Natural killer cell (primary cell): ENCODE measurements around the gene FNBP1L. TPM values are rescaled to one million over a fixed set of nuclear protein-coding genes. Genes with fewer than 3 reads are reported as not detected.

Experiments
- ATAC-seq, 3 donors: fragments of 150-1000 bp in 2 of 3; fragments of 200-7000 bp in 1 of 3; cut with Tn5 transposase; 1 replicate in 1 of 3; 2 replicates in 2 of 3; pipeline ENCODE4 v1.10.0; 2021; ENCODE audit warnings: mild to moderate bottlenecking in 2 of 3, moderate library complexity in 2 of 3
- DNase-seq, 2 donors: peaks; one replicate each; pipeline versions ENCODE4 v3.0.0 to v3.0.0-alpha.2; 2013 to 2021; ENCODE audit warnings: mixed read lengths in 1 of 2
- H3K27ac ChIP-seq: one replicate; pipeline ENCODE4 v1.5.1; 2013; ENCODE audit warnings: mild to moderate bottlenecking, low read length
- H3K27me3 ChIP-seq: one replicate; pipeline ENCODE4 v1.6.1; 2013; ENCODE audit warnings: low read length; ENCODE audit not compliant: control insufficient read depth, insufficient read depth
- H3K36me3 ChIP-seq: one replicate; pipeline ENCODE4 v1.6.1; 2013; ENCODE audit warnings: low read length; ENCODE audit not compliant: control insufficient read depth, insufficient read depth
- H3K4me1 ChIP-seq: one replicate; pipeline ENCODE4 v1.6.1; 2013; ENCODE audit warnings: low read length; ENCODE audit not compliant: control insufficient read depth, insufficient read depth
- H3K4me3 ChIP-seq: one replicate; pipeline ENCODE4 v1.5.1; 2013; ENCODE audit warnings: low read length
- H3K9me3 ChIP-seq: one replicate; pipeline ENCODE4 v1.6.1; 2013; ENCODE audit warnings: low read length; ENCODE audit not compliant: control insufficient read depth, insufficient read depth
- H3K27ac Mint-ChIP-seq, 2 donors: one replicate each; pipeline ENCODE4 v1.8.0; 2022; ENCODE audit warnings: mild to moderate bottlenecking in 2 of 2, mixed read lengths in 2 of 2, moderate library complexity in 1 of 2
- H3K27me3 Mint-ChIP-seq, 2 donors: one replicate each; pipeline ENCODE4 v1.8.0; 2022; ENCODE audit warnings: low read depth in 2 of 2, mixed read lengths in 2 of 2
- H3K36me3 Mint-ChIP-seq: one replicate; pipeline ENCODE4 v1.8.0; 2022; ENCODE audit warnings: mixed read lengths
- H3K4me1 Mint-ChIP-seq, 2 donors: one replicate each; pipeline ENCODE4 v1.8.0; 2022; ENCODE audit warnings: mixed read lengths in 2 of 2
- H3K4me3 Mint-ChIP-seq: one replicate; pipeline ENCODE4 v1.8.0; 2022; ENCODE audit warnings: mild to moderate bottlenecking, moderate library complexity, mixed read lengths
- H3K9me3 Mint-ChIP-seq, 2 donors: one replicate each; pipeline ENCODE4 v1.8.0; 2022; ENCODE audit warnings: mixed read lengths in 2 of 2
- WGBS: methylation state at CpG from one replicate; pipeline ENCODE4 v1.1.7; 2013; ENCODE audit warnings: missing lambda C conversion rate; ENCODE audit not compliant: insufficient coverage; 5-methylcytosine and 5-hydroxymethylcytosine counted together
- intact Hi-C: fragments of 100-400 bp; cut with micrococcal nuclease; formaldehyde crosslinking; loops from one replicate; pipeline ENCODE4 v1.14.2; 2022
- total RNA-seq, 4 donors: library from RNA; stranded (reverse); fragments of 120-200 nt in 1 of 4; gene quantifications; one replicate each; pipeline versions ENCODE4 v1.2.3 to v1.2.4, GENCODE V29; 2013 to 2022
- TF ChIP-seq, protein P1 (sequence below): fragments of 200-600 bp; IDR thresholded peaks from one replicate; pipeline ENCODE4 v1.8.0; 2022; ENCODE audit warnings: antibody characterized with exemption

FNBP1L gene
- total RNA-seq, 3 donors from 2014 or later (not counting 1 experiment from before 2014, with no cell fraction given): 0.33 to 6.7 (median 0.84) TPM

DNA sequence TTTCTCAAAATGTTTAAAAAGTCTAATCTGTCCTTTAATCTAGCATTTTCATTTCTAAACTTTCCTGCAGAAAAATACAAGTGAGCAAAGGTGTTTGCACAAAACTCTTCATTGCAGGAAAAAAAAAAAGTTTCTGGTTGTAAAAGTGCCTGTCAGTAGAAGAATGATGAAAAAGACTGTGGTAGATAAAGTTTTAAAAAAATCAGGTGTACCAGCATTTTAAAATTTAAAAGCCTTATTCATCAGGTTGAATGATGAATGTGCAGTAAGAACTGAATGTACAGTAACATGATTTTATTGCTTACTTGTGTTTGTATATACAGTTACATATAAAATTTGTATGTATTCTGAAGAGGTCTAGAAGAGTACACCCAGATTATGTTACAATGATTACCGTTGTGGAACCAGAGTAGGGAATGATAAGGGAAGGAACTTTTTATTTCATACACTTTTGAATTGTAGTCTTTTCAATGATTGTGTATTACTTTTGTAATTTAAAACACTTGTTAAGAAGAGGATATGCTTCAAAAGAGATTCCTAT lies 54.0 kb downstream of the FNBP1L start:
- Histone ChIP-seq H3K9me3 (no peaks in the 10 kb centered on the region), H3K36me3 (no peaks in the 10 kb centered on the region), H3K4me3 (no peak overlapping the region), H3K27me3 (no peaks in the 10 kb centered on the region), H3K4me1 (no peaks in the 10 kb centered on the region), H3K27ac (no peak overlapping the region)
- TF ChIP-seq, protein P1, sequence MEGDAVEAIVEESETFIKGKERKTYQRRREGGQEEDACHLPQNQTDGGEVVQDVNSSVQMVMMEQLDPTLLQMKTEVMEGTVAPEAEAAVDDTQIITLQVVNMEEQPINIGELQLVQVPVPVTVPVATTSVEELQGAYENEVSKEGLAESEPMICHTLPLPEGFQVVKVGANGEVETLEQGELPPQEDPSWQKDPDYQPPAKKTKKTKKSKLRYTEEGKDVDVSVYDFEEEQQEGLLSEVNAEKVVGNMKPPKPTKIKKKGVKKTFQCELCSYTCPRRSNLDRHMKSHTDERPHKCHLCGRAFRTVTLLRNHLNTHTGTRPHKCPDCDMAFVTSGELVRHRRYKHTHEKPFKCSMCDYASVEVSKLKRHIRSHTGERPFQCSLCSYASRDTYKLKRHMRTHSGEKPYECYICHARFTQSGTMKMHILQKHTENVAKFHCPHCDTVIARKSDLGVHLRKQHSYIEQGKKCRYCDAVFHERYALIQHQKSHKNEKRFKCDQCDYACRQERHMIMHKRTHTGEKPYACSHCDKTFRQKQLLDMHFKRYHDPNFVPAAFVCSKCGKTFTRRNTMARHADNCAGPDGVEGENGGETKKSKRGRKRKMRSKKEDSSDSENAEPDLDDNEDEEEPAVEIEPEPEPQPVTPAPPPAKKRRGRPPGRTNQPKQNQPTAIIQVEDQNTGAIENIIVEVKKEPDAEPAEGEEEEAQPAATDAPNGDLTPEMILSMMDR: no peak
- Mint-ChIP-seq H3K36me3 (no peaks in the 10 kb centered on the region), H3K27me3 (peaks cover 6% of the 10 kb centered on the region in 2 donors), H3K9me3 (no peaks in the 10 kb centered on the region), H3K4me1 (peaks cover 5 to 7% of the 10 kb centered on the region in 2 donors), H3K27ac (no peak overlapping the region), H3K4me3 (no peak overlapping the region)
- WGBS: 100% methylated on average over 1 of the region's 1 CpG
- intact Hi-C loops: no loop called here
- ATAC-seq (no peak), DNase-seq (no peak)

DNA sequence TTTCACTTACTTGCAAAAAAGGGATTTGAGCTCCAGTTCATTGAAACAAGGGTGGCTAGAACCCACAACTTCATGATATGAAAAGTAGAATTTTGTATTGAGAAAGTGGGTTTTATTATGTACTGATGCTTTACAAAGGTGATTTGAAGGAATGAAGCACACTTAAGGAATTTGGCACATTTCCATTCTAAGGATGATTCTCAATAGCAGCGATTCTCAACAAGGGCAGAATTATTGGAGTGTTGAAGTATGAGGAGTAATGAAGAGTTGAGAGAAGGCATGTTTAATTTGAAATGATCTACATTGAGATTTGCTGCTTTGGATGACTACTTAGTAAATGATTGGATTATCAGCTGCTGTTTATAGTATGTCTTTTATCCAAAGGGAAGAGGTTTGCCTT lies 54.7 kb downstream of the FNBP1L start:
- Mint-ChIP-seq H3K4me3 (no peak overlapping the region), H3K36me3 (no peaks in the 10 kb centered on the region), H3K27ac (no peak overlapping the region), H3K9me3 (no peaks in the 10 kb centered on the region), H3K27me3 (peaks cover 6% of the 10 kb centered on the region in 2 donors), H3K4me1 (peaks cover 5 to 7% of the 10 kb centered on the region in 2 donors)
- Histone ChIP-seq H3K27me3 (no peaks in the 10 kb centered on the region), H3K9me3 (no peaks in the 10 kb centered on the region), H3K4me3 (no peak overlapping the region), H3K36me3 (no peaks in the 10 kb centered on the region), H3K27ac (no peak overlapping the region), H3K4me1 (no peaks in the 10 kb centered on the region)
- DNase-seq: no peak
- TF ChIP-seq, protein P1: no peak
- 94% methylated on average over 1 of the region's 1 CpG for WGBS
- no peak for ATAC-seq
- intact Hi-C loops: no loop called here

DNA sequence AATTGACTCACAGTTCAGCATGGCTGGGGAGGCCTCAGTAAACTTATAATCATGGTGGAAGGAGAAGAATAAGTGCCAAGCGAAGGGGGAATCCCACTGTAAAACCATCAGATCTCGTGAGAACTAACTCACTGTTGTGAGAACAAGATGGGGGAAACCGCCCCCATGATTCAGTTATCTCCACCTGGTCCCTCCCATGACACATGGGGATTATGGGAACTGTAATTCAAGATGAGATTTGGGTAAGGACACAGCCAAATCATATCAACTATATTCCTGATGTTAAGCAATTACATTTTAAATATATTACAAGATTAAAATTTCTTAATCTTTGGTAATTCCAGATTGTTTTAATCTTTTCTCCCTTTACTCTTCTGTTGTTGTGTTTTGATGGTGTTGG lies 55.2 kb downstream of the FNBP1L start:
- no peaks in the 10 kb centered on the region for H3K9me3 ChIP-seq
- no peak overlapping the region for H3K27ac ChIP-seq
- H3K27ac Mint-ChIP-seq: no peak overlapping the region
- intact Hi-C loops: no loop called here
- H3K4me1 ChIP-seq: no peaks in the 10 kb centered on the region
- no peaks in the 10 kb centered on the region for H3K36me3 ChIP-seq
- WGBS: 64% methylated on average over 2 of the region's 3 CpGs
- H3K27me3 Mint-ChIP-seq: peaks cover 6% of the 10 kb centered on the region in 2 donors
- H3K4me1 Mint-ChIP-seq: peaks cover 4% of the 10 kb centered on the region in 2 donors
- no peak overlapping the region for H3K4me3 Mint-ChIP-seq
- no peak for DNase-seq
- no peaks in the 10 kb centered on the region for H3K9me3 Mint-ChIP-seq
- no peak for ATAC-seq
- TF ChIP-seq, protein P1: no peak
- H3K27me3 ChIP-seq: no peaks in the 10 kb centered on the region
- no peaks in the 10 kb centered on the region for H3K36me3 Mint-ChIP-seq
- no peak overlapping the region for H3K4me3 ChIP-seq

DNA sequence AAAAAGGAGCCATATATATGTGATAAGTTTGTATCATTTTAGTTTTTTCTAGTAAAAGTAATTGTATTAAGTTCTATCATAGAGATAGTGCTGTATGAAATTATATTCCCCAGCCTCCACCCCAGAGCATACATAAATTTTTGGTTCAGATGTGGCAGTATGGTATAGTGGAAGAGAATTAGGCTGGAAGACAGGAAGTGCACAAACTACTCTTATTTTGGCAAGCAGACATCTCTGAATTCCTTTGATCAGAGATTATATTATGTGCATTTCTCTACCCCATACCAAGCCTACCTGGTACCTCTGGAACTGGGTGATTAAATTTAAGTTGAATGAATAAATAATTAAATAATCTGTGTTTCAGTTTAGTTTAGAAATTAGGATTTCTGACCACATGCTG lies 55.9 kb downstream of the FNBP1L start:
- Mint-ChIP-seq H3K4me3 (no peak overlapping the region), H3K9me3 (no peaks in the 10 kb centered on the region), H3K27ac (no peak overlapping the region), H3K36me3 (no peaks in the 10 kb centered on the region), H3K4me1 (no peaks in the 10 kb centered on the region), H3K27me3 (peaks cover 6% of the 10 kb centered on the region in 2 donors)
- Histone ChIP-seq H3K4me1 (no peaks in the 10 kb centered on the region), H3K27me3 (no peaks in the 10 kb centered on the region), H3K4me3 (no peak overlapping the region), H3K9me3 (no peaks in the 10 kb centered on the region), H3K27ac (no peak overlapping the region), H3K36me3 (no peaks in the 10 kb centered on the region)
- TF ChIP-seq, protein P1: no peak
- ATAC-seq (no peak), DNase-seq (no peak)
- intact Hi-C loops: no loop called here
